ENCODE data around the gene KRT73. TPM values are rescaled to one million over a fixed set of nuclear protein-coding genes. Genes with fewer than 3 reads are reported as not detected.

KRT73 gene
- total RNA-seq, 4 donors from 2014 or later: not detected

DNA sequence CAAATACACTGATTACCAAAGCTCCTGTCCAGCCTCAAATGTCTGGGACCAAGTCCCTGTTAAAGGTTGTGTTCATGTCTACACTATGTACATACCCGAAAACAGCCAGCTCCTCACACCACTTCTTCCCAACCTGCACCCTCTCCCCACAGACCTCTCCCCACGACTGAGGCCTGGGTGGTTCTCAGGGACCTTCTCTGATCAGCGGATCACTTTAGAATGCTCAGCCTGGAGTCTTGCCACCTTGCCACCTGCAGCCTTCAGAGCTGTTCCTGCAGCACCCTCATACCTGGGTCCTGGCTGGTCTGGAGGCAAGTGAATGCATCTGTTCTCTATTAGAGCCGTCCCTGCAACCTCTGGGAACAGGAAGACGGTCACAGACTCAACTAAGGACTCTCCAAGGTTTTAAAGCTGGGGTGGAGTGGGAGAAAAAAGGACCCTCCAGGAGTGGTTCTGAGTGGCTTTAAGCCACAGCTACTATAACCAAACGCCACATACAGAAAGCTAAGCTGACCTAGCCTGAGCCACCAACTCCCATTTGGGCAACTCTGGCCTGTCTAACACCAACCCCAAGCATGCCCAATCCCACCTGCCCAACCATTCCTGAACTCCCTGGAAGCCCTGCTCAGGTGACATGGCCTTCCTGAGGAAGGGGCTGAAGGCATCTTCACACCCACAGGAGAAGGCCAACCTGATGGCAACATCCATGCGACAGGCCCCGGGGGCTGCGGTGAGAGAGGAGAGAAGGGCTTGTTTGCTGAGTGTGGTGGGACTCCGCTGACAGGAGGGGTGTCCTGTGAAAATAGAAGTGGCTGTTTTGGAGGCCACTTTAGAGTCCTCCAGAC lies 25.1 kb upstream of the KRT73 start:
- no peaks in the 10 kb centered on the region for H3K9me3 ChIP-seq
- TF ChIP-seq POLR2A (IDR thresholded peaks at IDR 0.05) (no peak), POLR2AphosphoS5 (IDR thresholded peaks at IDR 0.05) (no peak), EP300 (IDR thresholded peaks at IDR 0.05) (no peak)
- TF ChIP-seq, protein P1, sequence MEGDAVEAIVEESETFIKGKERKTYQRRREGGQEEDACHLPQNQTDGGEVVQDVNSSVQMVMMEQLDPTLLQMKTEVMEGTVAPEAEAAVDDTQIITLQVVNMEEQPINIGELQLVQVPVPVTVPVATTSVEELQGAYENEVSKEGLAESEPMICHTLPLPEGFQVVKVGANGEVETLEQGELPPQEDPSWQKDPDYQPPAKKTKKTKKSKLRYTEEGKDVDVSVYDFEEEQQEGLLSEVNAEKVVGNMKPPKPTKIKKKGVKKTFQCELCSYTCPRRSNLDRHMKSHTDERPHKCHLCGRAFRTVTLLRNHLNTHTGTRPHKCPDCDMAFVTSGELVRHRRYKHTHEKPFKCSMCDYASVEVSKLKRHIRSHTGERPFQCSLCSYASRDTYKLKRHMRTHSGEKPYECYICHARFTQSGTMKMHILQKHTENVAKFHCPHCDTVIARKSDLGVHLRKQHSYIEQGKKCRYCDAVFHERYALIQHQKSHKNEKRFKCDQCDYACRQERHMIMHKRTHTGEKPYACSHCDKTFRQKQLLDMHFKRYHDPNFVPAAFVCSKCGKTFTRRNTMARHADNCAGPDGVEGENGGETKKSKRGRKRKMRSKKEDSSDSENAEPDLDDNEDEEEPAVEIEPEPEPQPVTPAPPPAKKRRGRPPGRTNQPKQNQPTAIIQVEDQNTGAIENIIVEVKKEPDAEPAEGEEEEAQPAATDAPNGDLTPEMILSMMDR (IDR thresholded peaks at IDR 0.05): no peak
- 79% methylated on average over 6 of the region's 10 CpGs; no CpG with 5 or more reads in 1 of the 2 donors for WGBS, 2 donors (ENCODE audit: low coverage in 1 of 2)

DNA sequence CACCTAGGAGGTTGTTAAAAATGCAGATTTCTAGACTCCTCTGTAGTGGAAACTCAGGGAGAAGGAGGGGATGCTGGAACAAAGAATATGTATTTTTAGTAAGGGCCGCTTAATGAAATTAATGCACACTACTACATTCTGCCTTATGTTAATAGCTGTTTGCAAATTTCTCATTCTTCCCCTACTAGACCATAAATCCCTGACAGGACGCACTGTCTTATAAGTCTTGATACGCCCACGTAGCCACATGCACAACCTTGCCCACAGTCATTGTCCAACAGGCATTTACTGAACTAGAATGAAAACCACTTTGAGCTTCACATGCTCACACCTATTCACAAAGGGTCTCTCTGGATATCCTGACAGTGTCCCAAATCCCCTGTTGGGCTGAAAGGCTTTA lies 23.1 kb upstream of the KRT73 start:
- no peak for ATAC-seq

More for the DNA sequence above, 25.1 kb upstream of the KRT73 start:
- H3K27me3 ChIP-seq: peaks cover 8% of the 10 kb centered on the region
- no peaks in the 10 kb centered on the region for H3K4me1 ChIP-seq
- H3K27ac ChIP-seq: no peak overlapping the region
- no peak for ATAC-seq
- no peaks in the 10 kb centered on the region for H3K36me3 ChIP-seq
- H3K4me3 ChIP-seq: no peak overlapping the region

DNA sequence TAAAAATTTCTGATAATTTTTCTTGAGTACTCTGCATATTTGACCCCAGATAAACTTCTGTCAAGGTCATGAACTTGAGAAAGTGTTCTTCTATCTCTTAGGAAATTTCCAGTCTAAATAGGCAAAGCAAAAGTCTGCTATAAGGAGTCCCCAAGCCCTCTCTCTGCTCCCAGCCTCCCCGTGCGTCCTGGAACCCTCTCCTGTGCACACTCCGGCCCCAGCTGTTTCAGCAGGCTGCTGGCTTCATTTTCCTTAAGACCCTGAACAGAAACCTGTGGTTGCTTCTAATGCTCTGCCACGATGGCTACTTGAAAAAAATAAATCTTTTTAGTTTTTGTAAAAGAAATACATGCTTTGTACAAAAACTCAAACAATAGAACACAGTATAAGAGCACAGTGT lies 18.9 kb upstream of the KRT73 start:
- WGBS, 2 donors (ENCODE audit: low coverage in 1 of 2): 50 to 73% methylated on average over 4 of the region's 4 CpGs
- H3K9me3 ChIP-seq: no peaks in the 10 kb centered on the region
- H3K4me3 ChIP-seq: no peak overlapping the region
- no peak for TF ChIP-seq POLR2AphosphoS5 (IDR thresholded peaks at IDR 0.05)
- TF ChIP-seq, protein P1 (IDR thresholded peaks at IDR 0.05): no peak
- H3K36me3 ChIP-seq: no peaks in the 10 kb centered on the region
- H3K27me3 ChIP-seq: peaks cover 8% of the 10 kb centered on the region
- no peak for ATAC-seq
- H3K4me1 ChIP-seq: peaks cover 0 to 14% (median 0%) of the 10 kb centered on the region in 3 donors
- no peak overlapping the region for H3K27ac ChIP-seq

More for the DNA sequence above, 23.1 kb upstream of the KRT73 start:
- Histone ChIP-seq H3K4me3 (no peak overlapping the region), H3K36me3 (no peaks in the 10 kb centered on the region), H3K27me3 (peaks cover 8% of the 10 kb centered on the region), H3K9me3 (no peaks in the 10 kb centered on the region), H3K27ac (no peak overlapping the region), H3K4me1 (no peaks in the 10 kb centered on the region)
- TF ChIP-seq POLR2AphosphoS5 (IDR thresholded peaks at IDR 0.05): no peak
- TF ChIP-seq POLR2A (IDR thresholded peaks at IDR 0.05): no peak
- TF ChIP-seq, protein P1 (IDR thresholded peaks at IDR 0.05): no peak
- no peak for TF ChIP-seq EP300 (IDR thresholded peaks at IDR 0.05)
- 62% methylated on average over 4 of the region's 4 CpGs for WGBS, 2 donors (ENCODE audit: low coverage in 1 of 2)

DNA sequence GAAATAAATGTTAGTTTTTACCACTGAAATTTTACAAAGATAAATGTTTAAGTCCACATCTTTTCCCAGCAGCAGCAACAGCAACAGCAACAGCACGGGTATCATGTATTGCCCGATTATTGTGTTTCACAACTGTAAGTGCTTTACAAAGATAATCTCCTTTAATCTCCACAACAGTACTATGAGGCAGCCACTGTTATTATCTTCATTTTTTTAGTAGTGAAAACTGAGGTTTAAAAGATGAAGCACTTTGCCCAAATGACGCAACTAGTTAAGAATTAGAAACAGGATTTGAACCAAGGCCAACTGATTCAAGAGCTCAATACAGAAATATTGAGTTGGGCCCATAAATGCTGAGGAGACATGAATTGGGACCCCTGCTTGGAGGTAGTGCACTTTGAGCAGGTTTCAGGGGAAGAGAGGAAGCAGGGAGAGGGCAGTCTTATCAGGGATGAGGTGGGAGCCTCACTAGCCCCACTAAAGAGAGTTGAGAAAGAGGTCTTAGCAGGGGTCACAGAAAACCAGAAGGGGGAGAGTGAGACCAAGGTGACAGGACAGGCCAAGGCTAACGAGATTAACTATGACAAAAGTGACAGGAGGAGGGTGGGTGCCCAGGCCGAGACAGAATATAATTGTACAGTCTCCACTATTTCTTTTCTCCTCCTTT lies 18.4 kb upstream of the KRT73 start:
- WGBS, 2 donors (ENCODE audit: low coverage in 1 of 2): 47 to 85% methylated on average over 4 to 5 of the region's 5 CpGs
- Histone ChIP-seq H3K4me1 (peaks cover 0 to 14% (median 0%) of the 10 kb centered on the region in 3 donors), H3K4me3 (no peak overlapping the region), H3K36me3 (no peaks in the 10 kb centered on the region), H3K27me3 (peaks cover 5% of the 10 kb centered on the region), H3K9me3 (no peaks in the 10 kb centered on the region), H3K27ac (no peak overlapping the region)
- no peak for ATAC-seq
- no peak for TF ChIP-seq POLR2A (IDR thresholded peaks at IDR 0.05)
- TF ChIP-seq EP300 (IDR thresholded peaks at IDR 0.05): no peak
- TF ChIP-seq POLR2AphosphoS5 (IDR thresholded peaks at IDR 0.05): no peak

DNA sequence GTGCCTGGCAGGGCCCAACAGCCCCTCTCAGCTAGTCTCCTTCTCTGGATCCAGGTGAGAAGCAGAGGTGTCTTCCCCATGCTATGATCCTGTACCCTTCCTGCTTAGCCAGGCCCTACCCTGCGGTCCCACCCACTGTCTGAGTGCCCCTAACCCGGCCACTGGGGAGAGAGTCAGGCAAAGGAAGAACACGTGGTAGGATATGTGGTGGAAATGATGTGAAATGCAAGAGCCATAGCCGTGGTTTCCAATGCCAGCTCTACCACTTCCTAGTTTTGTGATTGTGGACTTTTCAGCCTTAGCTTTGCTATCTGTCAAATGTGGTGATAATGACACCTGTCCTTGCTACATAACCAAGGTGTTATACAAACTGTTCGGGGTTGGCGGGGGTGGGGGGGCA lies 17.8 kb upstream of the KRT73 start:
- Histone ChIP-seq H3K36me3 (no peaks in the 10 kb centered on the region), H3K4me1 (peaks cover 0 to 14% (median 0%) of the 10 kb centered on the region in 3 donors), H3K4me3 (no peak overlapping the region), H3K27ac (no peak overlapping the region), H3K27me3 (peaks cover under 1% of the 10 kb centered on the region), H3K9me3 (no peaks in the 10 kb centered on the region)
- ATAC-seq: no peak
- TF ChIP-seq POLR2A (IDR thresholded peaks at IDR 0.05) (no peak), POLR2AphosphoS5 (IDR thresholded peaks at IDR 0.05) (no peak), EP300 (IDR thresholded peaks at IDR 0.05) (no peak)
- TF ChIP-seq, protein P1 (IDR thresholded peaks at IDR 0.05): no peak
- WGBS, 2 donors (ENCODE audit: low coverage in 1 of 2): 48 to 93% methylated on average over 2 to 3 of the region's 6 CpGs
